CD4-positive, CD25-positive, alpha-beta regulatory T cell (primary cell): ENCODE data around the gene IL20. TPM values are rescaled to one million over a fixed set of nuclear protein-coding genes. Genes with fewer than 3 reads are reported as not detected.

ENCODE experiments used
- ATAC-seq, 2 donors: fragments of 150-1000 bp; cut with Tn5 transposase; one replicate each; pipeline ENCODE4 v1.10.0; 2021; ENCODE audit warnings: low read depth in 2 of 2, moderate number of reproducible peaks in 2 of 2, moderate library complexity in 1 of 2
- DNase-seq, 3 donors: peaks; one replicate each; pipeline versions ENCODE4 v3.0.0 to v3.0.0-alpha.2; 2012 to 2022; ENCODE audit warnings: mixed read lengths in 1 of 3
- H3K27ac ChIP-seq: one replicate; pipeline ENCODE4 v1.7.0; 2013; ENCODE audit warnings: mild to moderate bottlenecking, low read length; ENCODE audit not compliant: insufficient read depth, poor library complexity, severe bottlenecking
- H3K27me3 ChIP-seq: one replicate; pipeline ENCODE4 v1.7.0; 2013; ENCODE audit warnings: low read length; ENCODE audit not compliant: control insufficient read depth, insufficient read depth
- H3K36me3 ChIP-seq: one replicate; pipeline ENCODE4 v1.7.0; 2013; ENCODE audit warnings: mild to moderate bottlenecking, low read length, moderate library complexity; ENCODE audit not compliant: control insufficient read depth, insufficient read depth
- H3K4me1 ChIP-seq: 2 replicates; pipeline ENCODE4 v1.7.0; 2013; ENCODE audit warnings: mild to moderate bottlenecking, low read length; ENCODE audit not compliant: insufficient read depth, control insufficient read depth, poor library complexity, severe bottlenecking
- H3K4me3 ChIP-seq: one replicate; pipeline ENCODE4 v1.7.0; 2013; ENCODE audit warnings: low read depth, mild to moderate bottlenecking, low read length, moderate library complexity
- H3K9me3 ChIP-seq, 2 experiments: 1 replicate in 1 of 2; 2 replicates in 1 of 2; pipeline ENCODE4 v1.7.0; 2013; ENCODE audit warnings: low read length in 2 of 2, mild to moderate bottlenecking in 1 of 2, moderate library complexity in 1 of 2; ENCODE audit not compliant: control insufficient read depth in 2 of 2
- H3K27ac Mint-ChIP-seq, 3 donors: one replicate each; pipeline ENCODE4 v1.8.0; 2020 to 2022; ENCODE audit warnings: mild to moderate bottlenecking in 3 of 3, mixed read lengths in 3 of 3, moderate library complexity in 2 of 3
- H3K27me3 Mint-ChIP-seq: one replicate; pipeline ENCODE4 v1.8.0; 2022; ENCODE audit warnings: mild to moderate bottlenecking, mixed read lengths
- H3K36me3 Mint-ChIP-seq: one replicate; pipeline ENCODE4 v1.8.0; 2020; ENCODE audit warnings: mixed read lengths
- H3K4me1 Mint-ChIP-seq, 4 donors: one replicate each; pipeline ENCODE4 v1.8.0; 2020 to 2022; ENCODE audit warnings: mixed read lengths in 4 of 4, mild to moderate bottlenecking in 1 of 4
- H3K4me3 Mint-ChIP-seq, 4 donors: one replicate each; pipeline ENCODE4 v1.8.0; 2020 to 2022; ENCODE audit warnings: mild to moderate bottlenecking in 4 of 4, mixed read lengths in 4 of 4, moderate library complexity in 3 of 4
- H3K9me3 Mint-ChIP-seq, 7 donors: one replicate each; pipeline ENCODE4 v1.8.0; 2020 to 2022; ENCODE audit warnings: mixed read lengths in 7 of 7, mild to moderate bottlenecking in 3 of 7, moderate library complexity in 2 of 7
- polyA plus RNA-seq, 4 donors: library from polyadenylated mRNA; unstranded; fragments of 300-500 nt; fragmentation: Illumina TruSeq; gene quantifications; one replicate each; pipeline ENCODE4 v1.2.3, GENCODE V29; 2021
- total RNA-seq: library from RNA; stranded (reverse); gene quantifications from one replicate; pipeline ENCODE4 v1.2.3, GENCODE V29; 2022

The IL20 gene
- total and polyA plus RNA-seq, 5 donors from 2014 or later, result not detected

DNA sequence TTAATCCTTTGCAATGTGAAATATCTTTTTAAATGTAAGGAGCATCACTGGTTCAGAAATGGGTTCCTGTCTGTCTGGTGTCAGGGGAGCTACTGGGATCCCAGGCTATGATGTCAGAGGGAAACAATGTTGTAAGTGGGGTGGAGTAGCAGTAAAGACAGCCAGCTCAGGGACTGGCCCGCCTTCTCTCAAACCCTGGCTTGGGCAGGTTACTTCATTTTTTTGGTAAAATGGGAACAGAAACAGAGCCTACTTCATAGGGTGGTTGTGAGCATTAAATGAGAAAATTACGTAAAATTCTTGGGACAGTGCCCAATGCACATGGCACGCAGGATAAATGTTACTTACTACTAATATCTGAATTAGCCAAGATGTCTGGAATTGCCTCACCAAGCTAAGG lies 30.7 kb upstream of the IL20 start:
- peaks cover 5% of the 10 kb centered on the region for H3K4me1 ChIP-seq
- no peak for ATAC-seq
- no peaks in the 10 kb centered on the region for H3K9me3 ChIP-seq
- H3K4me3 ChIP-seq, result no peak overlapping the region
- peak overlapping the region in 1 of 3 donors; percentile 22 for H3K27ac Mint-ChIP-seq
- no peak overlapping the region for H3K4me3 Mint-ChIP-seq
- H3K9me3 Mint-ChIP-seq, result peaks cover 0 to 2% (median 0%) of the 10 kb centered on the region in 7 donors
- no peaks in the 10 kb centered on the region for H3K36me3 ChIP-seq
- peaks cover 10% of the 10 kb centered on the region for H3K27me3 ChIP-seq
- H3K27me3 Mint-ChIP-seq, result peaks cover 39% of the 10 kb centered on the region
- H3K27ac ChIP-seq, result no peak overlapping the region
- H3K4me1 Mint-ChIP-seq, result peaks cover 4 to 30% (median 8%) of the 10 kb centered on the region in 4 donors
- no peaks in the 10 kb centered on the region for H3K36me3 Mint-ChIP-seq
- no peak for DNase-seq

DNA sequence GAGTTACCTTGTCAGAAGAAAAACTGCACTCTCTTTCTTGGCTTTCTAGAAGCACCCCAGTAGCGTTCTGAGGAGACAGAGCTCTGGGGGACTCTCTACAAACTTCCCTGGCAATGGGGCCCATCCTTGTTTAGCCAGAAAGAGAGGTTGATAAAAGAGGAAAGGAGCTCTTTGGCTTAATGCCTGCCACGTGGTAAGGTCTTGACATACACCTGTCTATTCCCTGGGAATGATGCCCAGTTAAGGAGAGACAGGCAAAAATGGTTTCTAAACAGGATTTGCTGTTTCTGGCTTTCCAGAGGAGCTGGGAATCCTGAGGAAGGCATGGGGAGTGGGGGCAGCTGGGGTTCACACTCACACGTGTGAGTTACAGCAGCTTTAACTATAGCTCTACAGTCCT lies 30.2 kb upstream of the IL20 start:
- DNase-seq, result no peak
- no peak for ATAC-seq
- peaks cover 0 to 25% (median 6%) of the 10 kb centered on the region in 4 donors for H3K4me1 Mint-ChIP-seq
- Histone ChIP-seq H3K36me3 (no peaks in the 10 kb centered on the region), H3K27ac (no peak overlapping the region), H3K27me3 (peaks cover 10% of the 10 kb centered on the region), H3K4me1 (peaks cover under 1% of the 10 kb centered on the region), H3K9me3 (no peaks in the 10 kb centered on the region), H3K4me3 (no peak overlapping the region)
- H3K9me3 Mint-ChIP-seq, result peaks cover 0 to 2% (median 0%) of the 10 kb centered on the region in 7 donors
- peaks cover 35% of the 10 kb centered on the region for H3K27me3 Mint-ChIP-seq
- H3K4me3 Mint-ChIP-seq, result no peak overlapping the region
- no peak overlapping the region for H3K27ac Mint-ChIP-seq
- H3K36me3 Mint-ChIP-seq, result no peaks in the 10 kb centered on the region

DNA sequence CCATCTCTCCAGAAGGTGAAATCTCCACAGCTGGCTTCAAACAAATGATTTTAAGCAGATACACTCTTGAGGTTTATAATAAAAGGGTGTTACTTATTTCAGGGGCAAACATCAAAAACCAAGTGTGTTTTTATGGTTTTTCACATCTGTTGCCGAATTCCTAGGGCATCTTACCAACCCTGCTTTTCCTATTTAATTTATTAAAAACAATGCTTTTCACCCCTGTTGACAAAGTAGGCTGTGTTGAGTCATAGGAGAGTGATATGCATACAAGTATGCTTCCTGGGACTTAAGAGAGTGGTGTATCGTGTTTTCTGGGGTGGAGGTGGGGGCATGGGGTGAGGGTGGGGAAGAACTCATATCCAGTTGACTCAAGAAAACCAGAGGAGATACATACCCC lies 29.3 kb upstream of the IL20 start:
- no peaks in the 10 kb centered on the region for H3K36me3 Mint-ChIP-seq
- ATAC-seq (no peak), DNase-seq (no peak)
- peaks cover 0 to 2% (median 0%) of the 10 kb centered on the region in 7 donors for H3K9me3 Mint-ChIP-seq
- H3K4me3 Mint-ChIP-seq, result no peak overlapping the region
- no peaks in the 10 kb centered on the region for H3K9me3 ChIP-seq
- peaks cover 10% of the 10 kb centered on the region for H3K27me3 ChIP-seq
- H3K4me1 Mint-ChIP-seq, result peaks cover 0 to 19% (median 5%) of the 10 kb centered on the region in 4 donors
- H3K4me1 ChIP-seq, result no peaks in the 10 kb centered on the region
- no peak overlapping the region for H3K27ac ChIP-seq
- no peak overlapping the region for H3K27ac Mint-ChIP-seq
- H3K36me3 ChIP-seq, result no peaks in the 10 kb centered on the region
- no peak overlapping the region for H3K4me3 ChIP-seq
- H3K27me3 Mint-ChIP-seq, result peaks cover 35% of the 10 kb centered on the region

DNA sequence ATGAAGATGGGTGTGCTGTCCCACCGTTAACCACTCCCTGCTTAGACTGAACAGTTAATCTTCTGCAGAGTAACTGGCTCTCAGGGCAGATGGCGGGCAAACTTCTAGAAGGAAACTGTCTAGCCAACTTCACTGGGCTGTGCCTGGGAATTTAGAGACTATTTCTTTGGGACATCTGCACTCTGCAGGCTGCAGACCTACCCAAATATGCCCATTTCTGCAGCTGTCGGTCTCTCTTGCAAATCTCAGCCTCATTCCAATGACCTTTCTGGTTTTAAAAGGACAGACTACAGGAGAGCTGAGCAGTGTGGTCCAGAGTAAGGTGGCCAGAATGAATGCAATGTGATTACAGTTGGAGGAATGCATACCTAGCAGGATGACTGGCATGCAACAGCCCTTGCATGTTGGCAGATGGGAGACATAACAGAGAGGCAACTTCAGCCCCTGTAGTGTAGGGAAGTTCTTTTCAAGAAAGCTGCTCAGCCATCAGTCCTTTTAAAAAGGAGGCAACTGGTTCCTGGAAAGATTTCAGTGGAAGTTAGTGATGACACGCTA lies 26.3 kb upstream of the IL20 start:
- Mint-ChIP-seq H3K27ac (no peak overlapping the region), H3K4me1 (peaks cover 0 to 3% (median 0%) of the 10 kb centered on the region in 4 donors), H3K4me3 (no peak overlapping the region), H3K9me3 (peaks cover 0 to 2% (median 0%) of the 10 kb centered on the region in 7 donors), H3K27me3 (peaks cover 24% of the 10 kb centered on the region), H3K36me3 (no peaks in the 10 kb centered on the region)
- DNase-seq, result no peak
- no peak overlapping the region for H3K4me3 ChIP-seq
- H3K27ac ChIP-seq, result no peak overlapping the region
- no peaks in the 10 kb centered on the region for H3K4me1 ChIP-seq
- peaks cover 10% of the 10 kb centered on the region for H3K27me3 ChIP-seq
- no peak for ATAC-seq
- no peaks in the 10 kb centered on the region for H3K9me3 ChIP-seq
- no peaks in the 10 kb centered on the region for H3K36me3 ChIP-seq

DNA sequence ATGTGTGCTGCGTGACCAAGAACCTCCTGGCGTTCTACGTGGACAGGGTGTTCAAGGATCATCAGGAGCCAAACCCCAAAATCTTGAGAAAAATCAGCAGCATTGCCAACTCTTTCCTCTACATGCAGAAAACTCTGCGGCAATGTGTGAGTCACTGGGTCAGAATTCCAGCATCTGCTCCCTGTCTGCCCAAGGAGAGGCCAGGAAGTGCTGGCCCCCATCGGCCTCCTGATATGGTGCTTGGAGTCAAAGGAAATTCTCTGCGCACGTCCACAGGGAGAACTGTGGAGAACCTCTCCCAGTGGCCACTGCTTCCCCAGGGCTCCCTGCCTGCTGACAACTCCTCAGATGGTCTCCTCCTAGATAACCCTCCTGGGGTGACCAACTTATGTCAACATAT lies 25.6 kb upstream of the IL20 start:
- peaks cover 7% of the 10 kb centered on the region for H3K27me3 ChIP-seq
- H3K4me1 ChIP-seq, result no peaks in the 10 kb centered on the region
- H3K4me3 Mint-ChIP-seq, result no peak overlapping the region
- H3K4me1 Mint-ChIP-seq, result peaks cover 0 to 3% (median 0%) of the 10 kb centered on the region in 4 donors
- H3K9me3 ChIP-seq, result no peaks in the 10 kb centered on the region
- H3K27ac ChIP-seq, result no peak overlapping the region
- no peaks in the 10 kb centered on the region for H3K36me3 ChIP-seq
- no peaks in the 10 kb centered on the region for H3K36me3 Mint-ChIP-seq
- no peak overlapping the region for H3K4me3 ChIP-seq
- H3K27me3 Mint-ChIP-seq, result peaks cover 17% of the 10 kb centered on the region
- H3K9me3 Mint-ChIP-seq, result peaks cover 0 to 2% (median 0%) of the 10 kb centered on the region in 7 donors
- ATAC-seq (no peak), DNase-seq (no peak)
- no peak overlapping the region for H3K27ac Mint-ChIP-seq

DNA sequence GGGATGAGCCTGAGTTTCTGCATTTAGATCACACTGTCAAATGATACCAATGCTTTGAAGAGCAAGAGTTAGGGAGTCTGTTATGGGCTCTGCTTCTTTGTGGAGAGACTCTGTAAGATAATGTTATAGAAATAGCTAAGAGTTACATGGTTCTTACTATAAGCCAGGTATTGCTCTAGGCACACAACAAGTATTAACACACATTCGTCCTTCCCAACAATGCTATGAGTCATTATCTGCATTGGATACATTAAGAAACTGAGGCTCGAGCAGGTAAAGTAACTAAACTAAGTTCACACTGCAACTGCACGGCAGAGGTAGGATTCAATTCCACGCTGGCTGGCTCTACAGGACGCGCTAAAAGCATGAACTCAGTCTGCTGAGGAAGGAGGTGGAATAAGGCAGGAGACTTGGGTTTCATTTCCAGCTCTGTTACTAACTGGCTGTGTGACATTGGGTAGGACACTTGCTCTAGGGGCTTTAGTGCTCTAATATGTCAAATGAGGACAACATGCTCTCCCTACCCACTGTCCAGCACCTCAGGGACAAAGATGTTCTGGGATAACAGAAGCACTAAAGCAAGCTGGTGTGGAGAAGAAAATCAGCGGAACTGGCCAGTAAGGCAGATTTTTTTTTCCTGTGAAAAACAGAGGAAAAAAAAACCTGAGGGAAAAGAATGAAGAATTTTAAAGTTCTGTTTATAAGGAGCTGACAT lies 23.7 kb upstream of the IL20 start:
- peaks cover 0 to 3% (median 0%) of the 10 kb centered on the region in 4 donors for H3K4me1 Mint-ChIP-seq
- Histone ChIP-seq H3K27me3 (peaks cover 3% of the 10 kb centered on the region), H3K36me3 (no peaks in the 10 kb centered on the region), H3K4me1 (no peaks in the 10 kb centered on the region), H3K9me3 (no peaks in the 10 kb centered on the region), H3K27ac (no peak overlapping the region), H3K4me3 (no peak overlapping the region)
- DNase-seq (no peak), ATAC-seq (no peak)
- H3K9me3 Mint-ChIP-seq, result no peaks in the 10 kb centered on the region
- H3K27ac Mint-ChIP-seq, result no peak overlapping the region
- H3K27me3 Mint-ChIP-seq, result peaks cover 11% of the 10 kb centered on the region
- no peak overlapping the region for H3K4me3 Mint-ChIP-seq
- H3K36me3 Mint-ChIP-seq, result no peaks in the 10 kb centered on the region

DNA sequence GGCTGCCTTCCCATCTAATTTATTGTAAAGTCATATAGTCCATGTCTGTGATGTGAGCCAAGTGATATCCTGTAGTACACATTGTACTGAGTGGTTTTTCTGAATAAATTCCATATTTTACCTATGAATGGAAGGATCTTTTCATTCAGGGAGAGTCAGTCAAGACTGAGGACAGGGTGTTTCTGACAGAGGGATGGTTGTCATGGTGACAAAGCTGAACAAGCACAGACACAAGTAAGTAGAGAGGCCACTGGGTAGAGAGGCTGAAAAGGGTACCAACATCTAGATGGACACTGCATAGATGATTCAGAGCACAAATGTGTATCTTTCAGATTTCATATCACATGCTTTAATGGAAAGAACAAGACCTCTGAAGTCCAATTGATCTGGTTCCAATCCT lies 22.6 kb upstream of the IL20 start:
- ATAC-seq, result no peak
- Histone ChIP-seq H3K4me3 (no peak overlapping the region), H3K27ac (no peak overlapping the region), H3K4me1 (no peaks in the 10 kb centered on the region), H3K9me3 (no peaks in the 10 kb centered on the region), H3K36me3 (no peaks in the 10 kb centered on the region), H3K27me3 (peaks cover 2% of the 10 kb centered on the region)
- Mint-ChIP-seq H3K4me1 (peaks cover 0 to 3% (median 0%) of the 10 kb centered on the region in 4 donors), H3K27me3 (peaks cover 4% of the 10 kb centered on the region), H3K27ac (no peak overlapping the region), H3K4me3 (no peak overlapping the region), H3K9me3 (no peaks in the 10 kb centered on the region), H3K36me3 (no peaks in the 10 kb centered on the region)
- DNase-seq, result no peak

DNA sequence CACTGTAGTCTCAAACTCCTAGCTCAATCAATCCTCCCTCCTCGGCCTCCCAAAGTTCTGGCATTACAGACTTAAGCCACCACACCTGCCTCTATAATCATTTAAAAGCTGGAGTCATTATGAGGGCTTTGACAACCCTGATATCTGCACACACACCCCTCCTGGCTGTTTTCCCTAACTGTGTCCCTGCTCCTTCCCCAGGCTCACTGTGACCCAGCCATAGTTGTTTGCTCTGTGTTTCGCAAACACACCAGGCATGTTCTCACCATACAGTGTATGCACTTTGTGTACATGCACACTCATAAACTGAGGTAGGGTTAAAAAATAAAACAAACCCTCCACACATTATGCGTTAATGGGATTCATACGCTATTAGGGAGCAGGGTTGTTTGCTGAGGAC lies 21.8 kb upstream of the IL20 start:
- Histone ChIP-seq H3K27me3 (no peaks in the 10 kb centered on the region), H3K4me1 (no peaks in the 10 kb centered on the region), H3K9me3 (no peaks in the 10 kb centered on the region), H3K27ac (no peak overlapping the region), H3K4me3 (no peak overlapping the region), H3K36me3 (no peaks in the 10 kb centered on the region)
- Mint-ChIP-seq H3K4me1 (peaks cover 0 to 3% (median 0%) of the 10 kb centered on the region in 4 donors), H3K27ac (peak overlapping the region in 1 of 3 donors; percentile 44), H3K9me3 (no peaks in the 10 kb centered on the region), H3K4me3 (no peak overlapping the region), H3K27me3 (peaks cover 9% of the 10 kb centered on the region), H3K36me3 (peaks cover 3% of the 10 kb centered on the region)
- DNase-seq (no peak), ATAC-seq (no peak)
